ENCODE data around the gene LONP2.

Gene LONP2

GRCh38 chr16:48223490-48223889, 20.6 kb upstream of the LONP2 start:
- no peaks in the 10 kb centered on the region for H3K4me1 ChIP-seq (ENCODE audit: insufficient read depth, low read length, severe bottlenecking)
- no peak overlapping the region for H3K4me3 ChIP-seq (ENCODE audit: low read depth, low read length, poor library complexity, severe bottlenecking)
- H3K27me3 ChIP-seq (ENCODE audit: insufficient read depth, low read length): no peaks in the 10 kb centered on the region
- H3K36me3 ChIP-seq (ENCODE audit: insufficient read depth, low read length): no peaks in the 10 kb centered on the region
- H3K9ac ChIP-seq (ENCODE audit: low read length): no peak overlapping the region
- no peaks in the 10 kb centered on the region for H3K9me3 ChIP-seq (ENCODE audit: low read length)
- H3K4me2 ChIP-seq (ENCODE audit: low read length): no peak overlapping the region
- H2AFZ ChIP-seq (ENCODE audit: low read length): no peak overlapping the region
- no peaks in the 10 kb centered on the region for H4K20me1 ChIP-seq (ENCODE audit: insufficient read depth, low read length)
- H3K9me2 ChIP-seq (ENCODE audit: low read depth, low read length): no peaks in the 10 kb centered on the region
- no peak overlapping the region for H3K27ac ChIP-seq (ENCODE audit: low read depth, low read length, poor library complexity, severe bottlenecking)
- no peaks in the 10 kb centered on the region for H3K79me2 ChIP-seq (ENCODE audit: insufficient read depth, low read length)
- no peaks in the 10 kb centered on the region for H3F3A ChIP-seq (ENCODE audit: insufficient read depth, low read length)
- no peak for TF ChIP-seq EZH2 (IDR thresholded peaks at IDR 0.05; ENCODE audit: borderline replicate concordance, low read length)
- TF ChIP-seq CTCF (IDR thresholded peaks at IDR 0.05; ENCODE audit: low read length): no peak

- Histone ChIP-seq H3K4me3 (ENCODE audit: low read depth, low read length, poor library complexity, severe bottlenecking) (no peak overlapping the region), H3F3A (ENCODE audit: insufficient read depth, low read length) (no peaks in the 10 kb centered on the region), H3K27ac (ENCODE audit: low read depth, low read length, poor library complexity, severe bottlenecking) (no peak overlapping the region), H3K27me3 (ENCODE audit: insufficient read depth, low read length) (no peaks in the 10 kb centered on the region), H3K9ac (ENCODE audit: low read length) (no peak overlapping the region), H3K9me3 (ENCODE audit: low read length) (no peaks in the 10 kb centered on the region), H3K9me2 (ENCODE audit: low read depth, low read length) (no peaks in the 10 kb centered on the region), H3K79me2 (ENCODE audit: insufficient read depth, low read length) (no peaks in the 10 kb centered on the region), H2AFZ (ENCODE audit: low read length) (no peak overlapping the region), H3K4me2 (ENCODE audit: low read length) (no peak overlapping the region), H3K36me3 (ENCODE audit: insufficient read depth, low read length) (no peaks in the 10 kb centered on the region), H3K4me1 (ENCODE audit: insufficient read depth, low read length, severe bottlenecking) (no peaks in the 10 kb centered on the region), H4K20me1 (ENCODE audit: insufficient read depth, low read length) (no peaks in the 10 kb centered on the region)
- TF ChIP-seq CTCF (IDR thresholded peaks at IDR 0.05; ENCODE audit: low read length): no peak
- no peak for TF ChIP-seq EZH2 (IDR thresholded peaks at IDR 0.05; ENCODE audit: borderline replicate concordance, low read length)
These were observed 18.6 kb upstream of the LONP2 start for GRCh38 chr16:48225456-48225855.

GRCh38 chr16:48231727-48232492, 12.2 kb upstream of the LONP2 start:
- no peaks in the 10 kb centered on the region for H3K9me2 ChIP-seq (ENCODE audit: low read depth, low read length)

More at GRCh38 chr16:48231727-48232492, 12.2 kb upstream of the LONP2 start:
- H3K79me2 ChIP-seq (ENCODE audit: insufficient read depth, low read length): no peaks in the 10 kb centered on the region
- H3K4me2 ChIP-seq (ENCODE audit: low read length): no peak overlapping the region
- no peaks in the 10 kb centered on the region for H3K4me1 ChIP-seq (ENCODE audit: insufficient read depth, low read length, severe bottlenecking)
- no peaks in the 10 kb centered on the region for H4K20me1 ChIP-seq (ENCODE audit: insufficient read depth, low read length)
- TF ChIP-seq EZH2 (IDR thresholded peaks at IDR 0.05; ENCODE audit: borderline replicate concordance, low read length): no peak
- TF ChIP-seq CTCF (IDR thresholded peaks at IDR 0.05; ENCODE audit: low read length): peak; percentile 58
- H2AFZ ChIP-seq (ENCODE audit: low read length): no peak overlapping the region
- no peak overlapping the region for H3K4me3 ChIP-seq (ENCODE audit: low read depth, low read length, poor library complexity, severe bottlenecking)
- H3K27me3 ChIP-seq (ENCODE audit: insufficient read depth, low read length): no peaks in the 10 kb centered on the region
- H3K27ac ChIP-seq (ENCODE audit: low read depth, low read length, poor library complexity, severe bottlenecking): no peak overlapping the region
- H3F3A ChIP-seq (ENCODE audit: insufficient read depth, low read length): no peaks in the 10 kb centered on the region
- H3K9ac ChIP-seq (ENCODE audit: low read length): no peak overlapping the region
- no peaks in the 10 kb centered on the region for H3K9me3 ChIP-seq (ENCODE audit: low read length)
- no peaks in the 10 kb centered on the region for H3K36me3 ChIP-seq (ENCODE audit: insufficient read depth, low read length)
